Hepatocyte (in vitro differentiated cells): ENCODE measurements around the gene KRTAP5-6. TPM values are rescaled to one million over a fixed set of nuclear protein-coding genes. Genes with fewer than 3 reads are reported as not detected.

Experiments used
- DNase-seq: peaks from one replicate; pipeline ENCODE4 v3.0.0-alpha.2; 2016; ENCODE audit warnings: low spot score
- H2AFZ ChIP-seq: fragments of 200-600 bp; sonication (generic); 2 replicates; pipeline ENCODE4 v1.6.0; 2016; ENCODE audit warnings: antibody characterized with exemption, mild to moderate bottlenecking
- H3K27ac ChIP-seq: fragments of 200-600 bp; sonication (generic); 2 replicates; pipeline ENCODE4 v1.5.1; 2016; ENCODE audit warnings: mild to moderate bottlenecking
- H3K27me3 ChIP-seq: fragments of 200-600 bp; sonication (generic); 2 replicates; pipeline ENCODE4 v1.6.1; 2016
- H3K36me3 ChIP-seq: fragments of 200-600 bp; sonication (generic); replicated peaks from 2 replicates; pipeline ENCODE4 v1.5.1; 2016; ENCODE audit warnings: low read depth; ENCODE audit not compliant: insufficient read depth
- H3K4me1 ChIP-seq: fragments of 200-600 bp; sonication (generic); 2 replicates; pipeline ENCODE4 v1.5.1; 2016; ENCODE audit warnings: mild to moderate bottlenecking, moderate library complexity; ENCODE audit not compliant: insufficient read depth
- H3K4me2 ChIP-seq: fragments of 200-600 bp; sonication (generic); 2 replicates; pipeline ENCODE4 v1.6.0; 2016
- H3K4me3 ChIP-seq: fragments of 200-600 bp; sonication (generic); 2 replicates; pipeline ENCODE4 v1.5.1; 2016; ENCODE audit warnings: mild to moderate bottlenecking
- H3K79me2 ChIP-seq: fragments of 200-600 bp; sonication (generic); 2 replicates; pipeline ENCODE4 v1.6.0; 2017; ENCODE audit warnings: mild to moderate bottlenecking
- H3K9me2 ChIP-seq: fragments of 200-600 bp; sonication (generic); replicated peaks from 2 replicates; pipeline ENCODE4 v1.6.0; 2017; ENCODE audit warnings: mild to moderate bottlenecking; ENCODE audit not compliant: insufficient read depth
- H3K9me3 ChIP-seq: fragments of 200-600 bp; sonication (generic); 2 replicates; pipeline ENCODE4 v1.5.1; 2016; ENCODE audit warnings: low read depth, mild to moderate bottlenecking
- H4K20me1 ChIP-seq: fragments of 200-600 bp; sonication (generic); 2 replicates; pipeline ENCODE4 v1.6.0; 2016; ENCODE audit warnings: mild to moderate bottlenecking; ENCODE audit not compliant: insufficient read depth, poor library complexity, severe bottlenecking
- CTCF ChIP-seq: fragments of 200-600 bp; sonication (generic); IDR thresholded peaks from 2 replicates; pipeline ENCODE4 v1.5.1; 2016; ENCODE audit warnings: antibody characterized with exemption, mild to moderate bottlenecking; ENCODE audit not compliant: poor library complexity
- EZH2 ChIP-seq: fragments of 200-600 bp; sonication (generic); IDR thresholded peaks from 2 replicates; pipeline ENCODE4 v1.6.1; 2016; ENCODE audit warnings: antibody characterized with exemption, mild to moderate bottlenecking, borderline replicate concordance
- EZH2phosphoT487 ChIP-seq: fragments of 200-600 bp; sonication (generic); IDR thresholded peaks from one replicate; pipeline ENCODE4 v1.6.1; 2018; ENCODE audit warnings: antibody characterized with exemption, mild to moderate bottlenecking, low read depth, moderate library complexity; ENCODE audit not compliant: unreplicated experiment, severe bottlenecking
- WGBS: methylation state at CpG from one replicate; pipeline ENCODE4 v1.1.6; 2016; ENCODE audit warnings: low lambda C conversion rate; ENCODE audit errors: missing lambda C conversion rate; 5-methylcytosine and 5-hydroxymethylcytosine counted together
- polyA plus RNA-seq: library from polyadenylated mRNA; unstranded; fragments of >200 nt; fragmentation: Nextera tagmentation; extraction: Ambion mirVana; gene quantifications from 2 replicates; pipeline ENCODE4 v1.2.1, GENCODE V29; 2016
- total RNA-seq: library from RNA; depleted of rRNA; stranded (reverse); fragments of >200 nt; gene quantifications from 2 replicates; pipeline ENCODE4 v1.2.3, GENCODE V29; 2014

KRTAP5-6 gene
- total and polyA plus RNA-seq, 2 experiments from 2014 or later = not detected

- H3K79me2 ChIP-seq = no peaks in the 10 kb centered on the region
- no peaks in the 10 kb centered on the region for H3K9me2 ChIP-seq
- TF ChIP-seq EZH2 (no peak), EZH2phosphoT487 (no peak), CTCF (no peak)
- no peaks in the 10 kb centered on the region for H4K20me1 ChIP-seq
- H3K4me3 ChIP-seq = no peak overlapping the region
- H3K4me1 ChIP-seq = peaks cover 5% of the 10 kb centered on the region
- H3K27ac ChIP-seq = no peak overlapping the region
- 87% methylated on average over 9 of the region's 9 CpGs for WGBS
- no peak overlapping the region for H2AFZ ChIP-seq
- H3K9me3 ChIP-seq = no peaks in the 10 kb centered on the region
- H3K36me3 ChIP-seq = no peaks in the 10 kb centered on the region
- no peak overlapping the region for H3K4me2 ChIP-seq
- no peaks in the 10 kb centered on the region for H3K27me3 ChIP-seq
- no peak for DNase-seq
Observed at GRCh38 chr11:1727861-1728260, 30.9 kb downstream of the KRTAP5-6 start.

GRCh38 chr11:1728301-1728700, 31.3 kb downstream of the KRTAP5-6 start:
- no peaks in the 10 kb centered on the region for H3K36me3 ChIP-seq
- no peak overlapping the region for H3K27ac ChIP-seq
- H3K9me2 ChIP-seq = no peaks in the 10 kb centered on the region
- DNase-seq = no peak
- H3K27me3 ChIP-seq = no peaks in the 10 kb centered on the region
- H3K4me3 ChIP-seq = no peak overlapping the region
- H3K4me1 ChIP-seq = peaks cover 5% of the 10 kb centered on the region
- TF ChIP-seq CTCF (no peak), EZH2 (no peak), EZH2phosphoT487 (no peak)
- H4K20me1 ChIP-seq = no peaks in the 10 kb centered on the region
- H2AFZ ChIP-seq = no peak overlapping the region
- H3K9me3 ChIP-seq = no peaks in the 10 kb centered on the region
- no peak overlapping the region for H3K4me2 ChIP-seq
- WGBS = 47% methylated on average over 3 of the region's 4 CpGs
- no peaks in the 10 kb centered on the region for H3K79me2 ChIP-seq

- Histone ChIP-seq H3K9me2 (no peaks in the 10 kb centered on the region), H3K4me1 (peaks cover 5% of the 10 kb centered on the region), H3K4me2 (no peak overlapping the region), H3K27ac (no peak overlapping the region), H3K27me3 (no peaks in the 10 kb centered on the region), H3K79me2 (no peaks in the 10 kb centered on the region), H4K20me1 (no peaks in the 10 kb centered on the region), H3K36me3 (no peaks in the 10 kb centered on the region), H2AFZ (no peak overlapping the region), H3K4me3 (no peak overlapping the region), H3K9me3 (no peaks in the 10 kb centered on the region)
- 94% methylated on average over 25 of the region's 25 CpGs for WGBS
- no peak for DNase-seq
- no peak for TF ChIP-seq EZH2
- no peak for TF ChIP-seq CTCF
- TF ChIP-seq EZH2phosphoT487 = no peak
Observed at GRCh38 chr11:1728931-1729691, 32.1 kb downstream of the KRTAP5-6 start.
